Large intestine (tissue), 3 donors: ENCODE data around the gene KRT13. TPM values are rescaled to one million over a fixed set of nuclear protein-coding genes. Genes with fewer than 3 reads are reported as not detected.

ENCODE experiments used
- DNase-seq, 2 donors: peaks; one replicate each; pipeline versions ENCODE4 v3.0.0 to v3.0.0-alpha.2; 2013
- H3K27ac ChIP-seq: one replicate; pipeline ENCODE4 v1.5.1; 2013; ENCODE audit warnings: low read length
- H3K27me3 ChIP-seq: 2 replicates; pipeline ENCODE4 v1.6.1; 2013; ENCODE audit warnings: low read length; ENCODE audit not compliant: control insufficient read depth, insufficient read depth
- H3K36me3 ChIP-seq: 2 replicates; pipeline ENCODE4 v1.6.1; 2013; ENCODE audit warnings: low read length; ENCODE audit not compliant: control insufficient read depth, insufficient read depth
- H3K4me1 ChIP-seq: one replicate; pipeline ENCODE4 v1.6.1; 2013; ENCODE audit warnings: low read length; ENCODE audit not compliant: control insufficient read depth, insufficient read depth
- H3K4me3 ChIP-seq: one replicate; pipeline ENCODE4 v1.5.1; 2013; ENCODE audit warnings: low read length
- H3K9me3 ChIP-seq: one replicate; pipeline ENCODE4 v1.6.1; 2013; ENCODE audit warnings: mild to moderate bottlenecking, low read depth, low read length, moderate library complexity; ENCODE audit not compliant: control insufficient read depth
- WGBS: methylation state at CpG from one replicate; pipeline ENCODE4 v1.1.5; 2013; ENCODE audit warnings: low lambda C conversion rate; ENCODE audit not compliant: insufficient coverage; 5-methylcytosine and 5-hydroxymethylcytosine counted together
- polyA plus RNA-seq: library from polyadenylated mRNA; unstranded; fragments of 120-200 nt; gene quantifications from one replicate; pipeline ENCODE4 v1.2.1, GENCODE V29; 2013

The KRT13 gene
- polyA plus RNA-seq, 1 donor: 0.94 TPM

GRCh38 chr17:41529491-41529915 is 24.1 kb upstream of the KRT13 start:
- no CpG with 5 or more reads among the region's 5 CpGs for WGBS
- Histone ChIP-seq H3K4me3 (no peak overlapping the region), H3K4me1 (peaks cover 34% of the 10 kb centered on the region)

GRCh38 chr17:41528959-41529353 is 23.5 kb upstream of the KRT13 start:
- no peaks in the 10 kb centered on the region for H3K36me3 ChIP-seq
- H3K4me3 ChIP-seq: no peak overlapping the region
- peak in 1 of 2 donors; percentile 50 for DNase-seq
- H3K27ac ChIP-seq: peak overlapping the region; percentile 51
- no CpG with 5 or more reads among the region's 10 CpGs for WGBS
- H3K4me1 ChIP-seq: peaks cover 35% of the 10 kb centered on the region
- peaks cover 59% of the 10 kb centered on the region for H3K27me3 ChIP-seq
- H3K9me3 ChIP-seq: no peaks in the 10 kb centered on the region

More at GRCh38 chr17:41529491-41529915, 24.1 kb upstream of the KRT13 start:
- no peaks in the 10 kb centered on the region for H3K36me3 ChIP-seq
- peak in 1 of 2 donors; percentile 37 for DNase-seq
- peaks cover 59% of the 10 kb centered on the region for H3K27me3 ChIP-seq
- H3K9me3 ChIP-seq: no peaks in the 10 kb centered on the region
- peak overlapping the region; percentile 51 for H3K27ac ChIP-seq

- DNase-seq: peak in 1 of 2 donors; percentile 54
- Histone ChIP-seq H3K36me3 (no peaks in the 10 kb centered on the region), H3K27me3 (peaks cover 48% of the 10 kb centered on the region), H3K27ac (peak overlapping the region; percentile 61), H3K9me3 (no peaks in the 10 kb centered on the region), H3K4me1 (peaks cover 49% of the 10 kb centered on the region), H3K4me3 (peak overlapping the region; percentile 59)
- WGBS: no CpG with 5 or more reads among the region's 62 CpGs
Observed at GRCh38 chr17:41527063-41528023, 21.9 kb upstream of the KRT13 start.

- no peak for DNase-seq
- H3K9me3 ChIP-seq: no peaks in the 10 kb centered on the region
- WGBS: no CpG with 5 or more reads among the region's 11 CpGs
- H3K36me3 ChIP-seq: no peaks in the 10 kb centered on the region
- peaks cover 58% of the 10 kb centered on the region for H3K4me1 ChIP-seq
- no peak overlapping the region for H3K27ac ChIP-seq
- H3K4me3 ChIP-seq: no peak overlapping the region
- peaks cover 33% of the 10 kb centered on the region for H3K27me3 ChIP-seq
Observed at GRCh38 chr17:41524261-41524660, 18.8 kb upstream of the KRT13 start.

- Histone ChIP-seq H3K4me1 (peaks cover 58% of the 10 kb centered on the region), H3K27ac (no peak overlapping the region), H3K9me3 (no peaks in the 10 kb centered on the region), H3K27me3 (peaks cover 28% of the 10 kb centered on the region), H3K4me3 (no peak overlapping the region), H3K36me3 (no peaks in the 10 kb centered on the region)
- no CpG with 5 or more reads among the region's 19 CpGs for WGBS
- DNase-seq: no peak
Observed at GRCh38 chr17:41523787-41524186, 18.4 kb upstream of the KRT13 start.

- 50% methylated on average over 1 of the region's 4 CpGs for WGBS
- Histone ChIP-seq H3K4me1 (peaks cover 56% of the 10 kb centered on the region), H3K4me3 (no peak overlapping the region)
Observed at GRCh38 chr17:41523225-41523593, 17.8 kb upstream of the KRT13 start.

GRCh38 chr17:41522301-41523224 is 17.2 kb upstream of the KRT13 start:
- peak in 1 of 2 donors; percentile 62 for DNase-seq
- peaks cover 56% of the 10 kb centered on the region for H3K4me1 ChIP-seq
- peak overlapping the region; percentile 74 for H3K27ac ChIP-seq
- no peak overlapping the region for H3K4me3 ChIP-seq
- H3K9me3 ChIP-seq: no peaks in the 10 kb centered on the region
- WGBS: no CpG with 5 or more reads among the region's 12 CpGs
- peaks cover 17% of the 10 kb centered on the region for H3K27me3 ChIP-seq
- no peaks in the 10 kb centered on the region for H3K36me3 ChIP-seq

More at GRCh38 chr17:41523225-41523593, 17.8 kb upstream of the KRT13 start:
- H3K27ac ChIP-seq: no peak overlapping the region
- H3K9me3 ChIP-seq: no peaks in the 10 kb centered on the region
- no peaks in the 10 kb centered on the region for H3K36me3 ChIP-seq
- peaks cover 23% of the 10 kb centered on the region for H3K27me3 ChIP-seq
- DNase-seq: no peak

- Histone ChIP-seq H3K4me3 (no peak overlapping the region), H3K4me1 (peaks cover 51% of the 10 kb centered on the region), H3K9me3 (no peaks in the 10 kb centered on the region), H3K36me3 (no peaks in the 10 kb centered on the region), H3K27me3 (peaks cover 8% of the 10 kb centered on the region), H3K27ac (peak overlapping the region; percentile 74)
- peak; percentile 92 to 95 for DNase-seq
- no CpG with 5 or more reads among the region's 6 CpGs for WGBS
Observed at GRCh38 chr17:41521574-41522261, 16.3 kb upstream of the KRT13 start.

GRCh38 chr17:41520821-41521521 is 15.6 kb upstream of the KRT13 start:
- no CpG with 5 or more reads among the region's 10 CpGs for WGBS
- Histone ChIP-seq H3K36me3 (no peaks in the 10 kb centered on the region), H3K27ac (peak overlapping the region; percentile 74), H3K9me3 (no peaks in the 10 kb centered on the region), H3K4me3 (no peak overlapping the region), H3K27me3 (peaks cover 2% of the 10 kb centered on the region), H3K4me1 (peaks cover 51% of the 10 kb centered on the region)
- peak in 1 of 2 donors; percentile 71 for DNase-seq
